GM21576 (cell line): ENCODE results near the gene KDSR.

Experiments
- ATAC-seq: cut with Tn5 transposase; IDR thresholded peaks from one replicate; pipeline ENCODE4 v1.9.1; 2021; ENCODE audit warnings: mild to moderate bottlenecking, moderate library complexity; ENCODE audit not compliant: unreplicated experiment

Gene KDSR

GRCh38 chr18:63322206-63322605 lies 44.8 kb downstream of the KDSR start:
- ATAC-seq: no peak

GRCh38 chr18:63321291-63321690 lies 45.7 kb downstream of the KDSR start:
- no peak for ATAC-seq

- ATAC-seq: no peak
These were observed 46.1 kb downstream of the KDSR start for GRCh38 chr18:63320975-63321265.

GRCh38 chr18:63320123-63320974 lies 46.7 kb downstream of the KDSR start:
- peak; percentile 51 for ATAC-seq

GRCh38 chr18:63319383-63320122 lies 47.5 kb downstream of the KDSR start, which contains the start of gene BCL2:
Gene BCL2 (minus strand): TSS chr18:63319769.
- ATAC-seq: peak; percentile 5

- ATAC-seq: no peak
These were observed 48.1 kb downstream of the KDSR start for GRCh38 chr18:63318889-63319382.

GRCh38 chr18:63317982-63318888 lies 48.8 kb downstream of the KDSR start:
- ATAC-seq: peak; percentile 44

- ATAC-seq: no peak
These were observed 49.5 kb downstream of the KDSR start for GRCh38 chr18:63317556-63317946.

GRCh38 chr18:63316612-63317555 lies 50.1 kb downstream of the KDSR start:
- ATAC-seq: no peak

- no peak for ATAC-seq
These were observed 51.1 kb downstream of the KDSR start for GRCh38 chr18:63315876-63316275.

- no peak for ATAC-seq
These were observed 51.8 kb downstream of the KDSR start for GRCh38 chr18:63315131-63315662.

GRCh38 chr18:63314062-63314790 lies 52.8 kb downstream of the KDSR start:
- ATAC-seq: no peak

- ATAC-seq: no peak
These were observed 53.5 kb downstream of the KDSR start for GRCh38 chr18:63313396-63313917.

- ATAC-seq: peak; percentile 26
These were observed 54.1 kb downstream of the KDSR start for GRCh38 chr18:63312737-63313395.

GRCh38 chr18:63312019-63312409 lies 55.0 kb downstream of the KDSR start:
- ATAC-seq: peak; percentile 3

GRCh38 chr18:63311118-63312018 lies 55.6 kb downstream of the KDSR start:
- ATAC-seq: peak; percentile 68

- ATAC-seq: no peak
These were observed 57.6 kb downstream of the KDSR start for GRCh38 chr18:63309422-63309821.
